HepG2 (cell line): ENCODE data around the gene PEX11G. TPM values are rescaled to one million over a fixed set of nuclear protein-coding genes. Genes with fewer than 3 reads are reported as not detected.

ENCODE experiments used
- AHR ChIP-seq: IDR thresholded peaks from 2 replicates; pipeline ENCODE4 v1.6.1; 2018; ENCODE audit warnings: missing genetic modification reagents, missing compliant biosample characterization
- EED ChIP-seq: sonication (generic); formaldehyde crosslinking; IDR thresholded peaks from 2 replicates; pipeline ENCODE4 v1.5.0; 2020; ENCODE audit warnings: mild to moderate bottlenecking, missing genetic modification reagents
- MIER2 ChIP-seq: IDR thresholded peaks from 2 replicates; pipeline ENCODE4 v1.6.1; 2016; ENCODE audit warnings: missing biosample characterization, missing genetic modification reagents
- NKX3-1 ChIP-seq: sonication (generic); formaldehyde crosslinking; IDR thresholded peaks from 2 replicates; pipeline ENCODE4 v1.5.0; 2020; ENCODE audit warnings: missing genetic modification reagents
- TCF7 ChIP-seq: sonication (generic); IDR thresholded peaks from 2 replicates; pipeline ENCODE4 v1.6.1; 2016; ENCODE audit warnings: antibody characterized with exemption, low read depth
- TOE1 ChIP-seq: sonication (generic); formaldehyde crosslinking; IDR thresholded peaks from 2 replicates; pipeline ENCODE4 v1.4.0; 2020; ENCODE audit warnings: mild to moderate bottlenecking, missing genetic modification reagents
- TSC22D2 ChIP-seq: sonication (generic); formaldehyde crosslinking; IDR thresholded peaks from 2 replicates; pipeline ENCODE4 v1.5.1; 2020; ENCODE audit warnings: missing genetic modification reagents, mild to moderate bottlenecking, borderline replicate concordance
- XRCC5 ChIP-seq: fragments of 200-400 bp; formaldehyde crosslinking; optimal IDR thresholded peaks from 2 replicates; pipeline ENCODE3; 2017; ENCODE audit warnings: mild to moderate bottlenecking, low read length
- ZFYVE20 ChIP-seq: sonication (generic); formaldehyde crosslinking; IDR thresholded peaks from 2 replicates; pipeline ENCODE4 v1.8.0; 2023; ENCODE audit warnings: low read depth, mild to moderate bottlenecking, moderate library complexity, missing genetic modification reagents, borderline replicate concordance
- ZNF138 ChIP-seq: sonication (generic); formaldehyde crosslinking; IDR thresholded peaks from 2 replicates; pipeline ENCODE4 v1.5.0; 2020; ENCODE audit warnings: mild to moderate bottlenecking, low read depth, missing genetic modification reagents
- ZNF225 ChIP-seq: sonication (generic); formaldehyde crosslinking; IDR thresholded peaks from 2 replicates; pipeline ENCODE4 v1.4.0; 2020; ENCODE audit warnings: mild to moderate bottlenecking, missing genetic modification reagents
- ZNF326 ChIP-seq: sonication (generic); formaldehyde crosslinking; IDR thresholded peaks from 2 replicates; pipeline ENCODE4 v1.4.0; 2020; ENCODE audit warnings: missing genetic modification reagents, borderline replicate concordance
- ZNF44 ChIP-seq: sonication (generic); formaldehyde crosslinking; IDR thresholded peaks from 2 replicates; pipeline ENCODE4 v1.5.1; 2020; ENCODE audit warnings: mild to moderate bottlenecking, missing genetic modification reagents
- ZNF446 ChIP-seq: sonication (generic); formaldehyde crosslinking; IDR thresholded peaks from 2 replicates; pipeline ENCODE4 v1.5.0; 2020; ENCODE audit warnings: mild to moderate bottlenecking, missing genetic modification reagents
- ZNF737 ChIP-seq: sonication (generic); formaldehyde crosslinking; IDR thresholded peaks from 2 replicates; pipeline ENCODE4 v1.5.0; 2020; ENCODE audit warnings: missing genetic modification reagents, mild to moderate bottlenecking, borderline replicate concordance
- polyA plus RNA-seq, 8 experiments: library from polyadenylated mRNA; depleted of rRNA in 3 of 8; stranded (reverse) in 7 of 8; unstranded in 1 of 8; fragments of >200 nt; fragmentation: Illumina TruSeq in 4 of 8; extraction: Trizol in 4 of 8; gene quantifications; 2 replicates each; pipeline versions ENCODE4 v1.2.1 to v1.2.3, GENCODE V29; 2011 to 2016; ENCODE audit warnings: low read depth in 4 of 8, missing spikeins in 1 of 8, mixed read lengths in 1 of 8; ENCODE audit not compliant: insufficient read depth in 1 of 8
- total RNA-seq, 5 experiments: library from RNA; depleted of rRNA; stranded (reverse); fragments of >200 nt; fragmentation: Illumina TruSeq; extraction: Trizol; gene quantifications; 2 replicates each; pipeline ENCODE4 v1.2.3, GENCODE V29; 2016; ENCODE audit warnings: low read depth in 1 of 5
- TF ChIP-seq, protein P1 (sequence below): fragments of 450-650 bp; IDR thresholded peaks from 2 replicates; pipeline ENCODE4 v1.6.1; 2017
- TF ChIP-seq, protein P2 (sequence below): sonication (generic); formaldehyde crosslinking; IDR thresholded peaks from 2 replicates; pipeline ENCODE4 v1.9.0; 2022; ENCODE audit warnings: low read depth, missing genetic modification reagents
- TF ChIP-seq, protein P3 (sequence below): sonication (generic); formaldehyde crosslinking; IDR thresholded peaks from 2 replicates; pipeline ENCODE4 v1.4.0; 2020; ENCODE audit warnings: mild to moderate bottlenecking, missing genetic modification reagents
- TF ChIP-seq, protein P4 (sequence below): IDR thresholded peaks from 2 replicates; pipeline ENCODE4 v1.6.1; 2016; ENCODE audit warnings: mild to moderate bottlenecking
- TF ChIP-seq, protein P5 (sequence below): sonication (generic); formaldehyde crosslinking; IDR thresholded peaks from 2 replicates; pipeline ENCODE4 v1.4.0; 2020; ENCODE audit warnings: missing genetic modification reagents, mild to moderate bottlenecking, borderline replicate concordance

PEX11G gene
- total and polyA plus RNA-seq, 2 of the 13 experiments (the other 11 are each of a cell fraction or from before 2014, with no cell fraction given) = not detected

DNA sequence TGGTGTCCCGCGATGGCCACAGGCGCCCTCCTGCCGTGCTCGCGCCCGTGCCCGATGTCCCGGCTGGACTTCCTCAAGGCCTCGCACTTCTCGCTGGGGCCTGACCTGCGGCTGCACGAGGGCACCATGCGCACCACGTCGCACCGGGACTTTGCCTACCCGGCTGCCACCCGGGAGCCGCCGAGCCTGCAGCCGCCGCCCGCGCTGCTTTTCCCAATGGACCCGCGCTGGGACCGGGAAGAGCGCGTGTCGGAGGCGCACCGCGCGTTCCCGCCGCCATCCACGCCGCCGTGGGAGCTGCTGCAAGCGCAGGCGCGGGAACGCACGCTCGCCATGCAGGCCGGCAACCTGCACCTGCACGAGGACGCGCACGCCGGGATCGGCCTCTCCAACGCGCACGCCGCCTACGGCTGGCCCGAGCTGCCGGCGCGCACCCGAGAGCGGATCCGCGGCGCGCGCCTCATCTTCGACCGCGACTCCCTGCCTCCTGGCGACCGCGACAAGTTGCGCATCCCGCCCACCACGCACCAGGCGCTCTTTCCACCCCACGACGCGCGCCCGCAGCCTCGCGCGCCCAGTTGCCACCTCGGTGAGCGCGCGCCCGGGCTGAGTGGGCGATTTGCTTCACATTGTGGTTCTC, 12.1 kb upstream of the PEX11G start (continued):
- TF ChIP-seq, protein P1, sequence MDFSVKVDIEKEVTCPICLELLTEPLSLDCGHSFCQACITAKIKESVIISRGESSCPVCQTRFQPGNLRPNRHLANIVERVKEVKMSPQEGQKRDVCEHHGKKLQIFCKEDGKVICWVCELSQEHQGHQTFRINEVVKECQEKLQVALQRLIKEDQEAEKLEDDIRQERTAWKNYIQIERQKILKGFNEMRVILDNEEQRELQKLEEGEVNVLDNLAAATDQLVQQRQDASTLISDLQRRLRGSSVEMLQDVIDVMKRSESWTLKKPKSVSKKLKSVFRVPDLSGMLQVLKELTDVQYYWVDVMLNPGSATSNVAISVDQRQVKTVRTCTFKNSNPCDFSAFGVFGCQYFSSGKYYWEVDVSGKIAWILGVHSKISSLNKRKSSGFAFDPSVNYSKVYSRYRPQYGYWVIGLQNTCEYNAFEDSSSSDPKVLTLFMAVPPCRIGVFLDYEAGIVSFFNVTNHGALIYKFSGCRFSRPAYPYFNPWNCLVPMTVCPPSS = no peak
- TF ChIP-seq NKX3-1 (CRISPR knock-in tag) (no peak), ZNF326 (CRISPR knock-in tag) (no peak), ZFYVE20 (no peak), ZNF446 (peak; percentile 92), TSC22D2 (CRISPR knock-in tag) (no peak), MIER2 (CRISPR knock-in tag) (no peak), ZNF138 (CRISPR knock-in tag) (no peak), ZNF225 (peak; percentile 69; the same call in 1 of the 2 replicates), XRCC5 (no peak), EED (CRISPR knock-in tag) (no peak), AHR (CRISPR knock-in tag) (no peak), TOE1 (CRISPR knock-in tag) (no peak), ZNF44 (0 out of 2 replicates have a peak, but pooled peaks have one; percentile 81), TCF7 (no peak), ZNF737 (CRISPR knock-in tag) (no peak)
- TF ChIP-seq, protein P2, sequence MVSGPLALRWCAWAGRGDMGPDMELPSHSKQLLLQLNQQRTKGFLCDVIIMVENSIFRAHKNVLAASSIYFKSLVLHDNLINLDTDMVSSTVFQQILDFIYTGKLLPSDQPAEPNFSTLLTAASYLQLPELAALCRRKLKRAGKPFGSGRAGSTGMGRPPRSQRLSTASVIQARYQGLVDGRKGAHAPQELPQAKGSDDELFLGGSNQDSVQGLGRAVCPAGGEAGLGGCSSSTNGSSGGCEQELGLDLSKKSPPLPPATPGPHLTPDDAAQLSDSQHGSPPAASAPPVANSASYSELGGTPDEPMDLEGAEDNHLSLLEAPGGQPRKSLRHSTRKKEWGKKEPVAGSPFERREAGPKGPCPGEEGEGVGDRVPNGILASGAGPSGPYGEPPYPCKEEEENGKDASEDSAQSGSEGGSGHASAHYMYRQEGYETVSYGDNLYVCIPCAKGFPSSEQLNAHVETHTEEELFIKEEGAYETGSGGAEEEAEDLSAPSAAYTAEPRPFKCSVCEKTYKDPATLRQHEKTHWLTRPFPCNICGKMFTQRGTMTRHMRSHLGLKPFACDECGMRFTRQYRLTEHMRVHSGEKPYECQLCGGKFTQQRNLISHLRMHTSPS = no peak
- TF ChIP-seq, protein P3, sequence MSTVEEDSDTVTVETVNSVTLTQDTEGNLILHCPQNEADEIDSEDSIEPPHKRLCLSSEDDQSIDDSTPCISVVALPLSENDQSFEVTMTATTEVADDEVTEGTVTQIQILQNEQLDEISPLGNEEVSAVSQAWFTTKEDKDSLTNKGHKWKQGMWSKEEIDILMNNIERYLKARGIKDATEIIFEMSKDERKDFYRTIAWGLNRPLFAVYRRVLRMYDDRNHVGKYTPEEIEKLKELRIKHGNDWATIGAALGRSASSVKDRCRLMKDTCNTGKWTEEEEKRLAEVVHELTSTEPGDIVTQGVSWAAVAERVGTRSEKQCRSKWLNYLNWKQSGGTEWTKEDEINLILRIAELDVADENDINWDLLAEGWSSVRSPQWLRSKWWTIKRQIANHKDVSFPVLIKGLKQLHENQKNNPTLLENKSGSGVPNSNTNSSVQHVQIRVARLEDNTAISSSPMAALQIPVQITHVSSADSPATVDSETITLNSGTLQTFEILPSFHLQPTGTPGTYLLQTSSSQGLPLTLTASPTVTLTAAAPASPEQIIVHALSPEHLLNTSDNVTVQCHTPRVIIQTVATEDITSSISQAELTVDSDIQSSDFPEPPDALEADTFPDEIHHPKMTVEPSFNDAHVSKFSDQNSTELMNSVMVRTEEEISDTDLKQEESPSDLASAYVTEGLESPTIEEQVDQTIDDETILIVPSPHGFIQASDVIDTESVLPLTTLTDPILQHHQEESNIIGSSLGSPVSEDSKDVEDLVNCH = no peak
- TF ChIP-seq, protein P4, sequence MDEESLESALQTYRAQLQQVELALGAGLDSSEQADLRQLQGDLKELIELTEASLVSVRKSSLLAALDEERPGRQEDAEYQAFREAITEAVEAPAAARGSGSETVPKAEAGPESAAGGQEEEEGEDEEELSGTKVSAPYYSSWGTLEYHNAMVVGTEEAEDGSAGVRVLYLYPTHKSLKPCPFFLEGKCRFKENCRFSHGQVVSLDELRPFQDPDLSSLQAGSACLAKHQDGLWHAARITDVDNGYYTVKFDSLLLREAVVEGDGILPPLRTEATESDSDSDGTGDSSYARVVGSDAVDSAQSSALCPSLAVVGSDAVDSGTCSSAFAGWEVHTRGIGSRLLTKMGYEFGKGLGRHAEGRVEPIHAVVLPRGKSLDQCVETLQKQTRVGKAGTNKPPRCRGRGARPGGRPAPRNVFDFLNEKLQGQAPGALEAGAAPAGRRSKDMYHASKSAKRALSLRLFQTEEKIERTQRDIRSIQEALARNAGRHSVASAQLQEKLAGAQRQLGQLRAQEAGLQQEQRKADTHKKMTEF (CRISPR knock-in tag) = no peak
- TF ChIP-seq, protein P5, sequence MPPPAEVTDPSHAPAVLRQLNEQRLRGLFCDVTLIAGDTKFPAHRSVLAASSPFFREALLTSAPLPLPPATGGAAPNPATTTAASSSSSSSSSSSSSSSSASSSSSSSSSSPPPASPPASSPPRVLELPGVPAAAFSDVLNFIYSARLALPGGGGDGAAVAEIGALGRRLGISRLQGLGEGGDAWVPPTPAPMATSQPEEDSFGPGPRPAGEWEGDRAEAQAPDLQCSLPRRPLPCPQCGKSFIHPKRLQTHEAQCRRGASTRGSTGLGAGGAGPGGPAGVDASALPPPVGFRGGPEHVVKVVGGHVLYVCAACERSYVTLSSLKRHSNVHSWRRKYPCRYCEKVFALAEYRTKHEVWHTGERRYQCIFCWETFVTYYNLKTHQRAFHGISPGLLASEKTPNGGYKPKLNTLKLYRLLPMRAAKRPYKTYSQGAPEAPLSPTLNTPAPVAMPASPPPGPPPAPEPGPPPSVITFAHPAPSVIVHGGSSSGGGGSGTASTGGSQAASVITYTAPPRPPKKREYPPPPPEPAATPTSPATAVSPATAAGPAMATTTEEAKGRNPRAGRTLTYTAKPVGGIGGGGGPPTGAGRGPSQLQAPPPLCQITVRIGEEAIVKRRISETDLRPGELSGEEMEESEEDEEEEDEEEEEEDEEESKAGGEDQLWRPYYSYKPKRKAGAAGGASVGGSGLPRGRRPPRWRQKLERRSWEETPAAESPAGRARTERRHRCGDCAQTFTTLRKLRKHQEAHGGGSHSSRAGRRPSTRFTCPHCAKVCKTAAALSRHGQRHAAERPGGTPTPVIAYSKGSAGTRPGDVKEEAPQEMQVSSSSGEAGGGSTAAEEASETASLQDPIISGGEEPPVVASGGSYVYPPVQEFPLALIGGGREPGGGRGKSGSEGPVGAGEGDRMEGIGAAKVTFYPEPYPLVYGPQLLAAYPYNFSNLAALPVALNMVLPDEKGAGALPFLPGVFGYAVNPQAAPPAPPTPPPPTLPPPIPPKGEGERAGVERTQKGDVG = 0 out of 2 replicates have a peak, but pooled peaks have one; percentile 27
